Suprapubic skin (tissue), 4 donors: Measurements from ENCODE around the gene SDSL.

Source experiments
- CTCF ChIP-seq, 2 donors: fragments of 200-600 bp in 1 of 2; fragments of 450-650 bp in 1 of 2; sonication (generic) in 1 of 2; IDR thresholded peaks; one replicate each; pipeline ENCODE4 v1.5.1; 2016 to 2019; ENCODE audit warnings: antibody characterized with exemption in 2 of 2, mild to moderate bottlenecking in 1 of 2, moderate library complexity in 1 of 2
- EP300 ChIP-seq: sonication (generic); formaldehyde crosslinking; IDR thresholded peaks from one replicate; pipeline ENCODE4 v1.6.1; 2017; ENCODE audit warnings: antibody characterized with exemption
- POLR2A ChIP-seq, 2 donors: fragments of 450-650 bp; IDR thresholded peaks; one replicate each; pipeline ENCODE4 v1.6.1; 2017; ENCODE audit warnings: antibody characterized with exemption in 2 of 2, mild to moderate bottlenecking in 2 of 2, moderate library complexity in 2 of 2
- POLR2AphosphoS5 ChIP-seq, 3 donors: sonication (generic); formaldehyde crosslinking; IDR thresholded peaks; one replicate each; pipeline ENCODE4 v1.6.1; 2017; ENCODE audit warnings: antibody characterized with exemption in 3 of 3

GRCh38 chr12:113420996-113421595, 1.1 kb upstream of the SDSL start:
- TF ChIP-seq EP300: no peak
- TF ChIP-seq CTCF (IDR thresholded peaks at IDR 0.05): no peak
- TF ChIP-seq POLR2AphosphoS5 (IDR thresholded peaks at IDR 0.05): no peak
- no peak for TF ChIP-seq POLR2A (IDR thresholded peaks at IDR 0.05)
